Measurements from ENCODE around the gene CDH13.

DNA sequence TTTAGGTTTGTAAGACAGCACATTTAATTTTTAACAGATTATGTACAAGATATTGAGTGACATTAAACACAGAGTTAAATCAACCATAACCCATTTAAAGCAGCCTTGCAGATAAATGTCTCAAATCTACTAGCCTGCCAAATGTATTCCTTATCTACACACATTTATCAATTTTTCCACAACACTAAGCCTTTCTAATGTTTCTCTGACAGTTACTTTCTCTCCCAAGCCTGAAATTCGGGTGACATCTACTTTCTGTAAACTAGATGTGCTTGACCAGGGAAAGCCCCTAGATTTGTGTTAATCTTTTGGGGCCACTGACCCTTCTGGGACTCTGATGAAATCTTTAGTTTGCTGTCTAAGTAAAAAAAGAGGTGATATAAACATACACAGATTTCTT, 69.0 kb downstream of the CDH13 start:
- no peak for TF ChIP-seq CTCF (conservative IDR thresholded peaks at IDR 0.05; ENCODE audit: low read length)
- TF ChIP-seq EZH2phosphoT487 (IDR thresholded peaks at IDR 0.05; ENCODE audit: borderline replicate concordance, low read depth, low read length) = no peak

All from OCI-LY7 (cell line).